ENCODE data around the gene MED13L. TPM values are rescaled to one million over a fixed set of nuclear protein-coding genes. Genes with fewer than 3 reads are reported as not detected.

The MED13L gene
- total RNA-seq, 1 donor from 2014 or later = 89.0 TPM

GRCh38 chr12:116177017-116177416 lies 100.5 kb downstream of the MED13L start:
- Mint-ChIP-seq H3K4me3 (no peak overlapping the region), H3K27ac (ENCODE audit: unreplicated experiment) (no peak overlapping the region), H3K4me1 (peaks cover 27% of the 10 kb centered on the region), H3K27me3 (ENCODE audit: low read depth) (no peaks in the 10 kb centered on the region), H3K36me3 (ENCODE audit: low read depth) (no peaks in the 10 kb centered on the region), H3K9me3 (no peaks in the 10 kb centered on the region)
- no peak for TF ChIP-seq CTCF (conservative IDR thresholded peaks at IDR 0.05)
- DNase-seq (ENCODE audit: low read depth, low spot score) = no peak

GRCh38 chr12:116174904-116175303 lies 102.6 kb downstream of the MED13L start:
- no peaks in the 10 kb centered on the region for H3K27me3 Mint-ChIP-seq (ENCODE audit: low read depth)
- no peak for TF ChIP-seq CTCF (conservative IDR thresholded peaks at IDR 0.05)
- DNase-seq (ENCODE audit: low read depth, low spot score) = no peak
- no peaks in the 10 kb centered on the region for H3K9me3 Mint-ChIP-seq
- H3K4me3 Mint-ChIP-seq = no peak overlapping the region
- peaks cover 24% of the 10 kb centered on the region for H3K4me1 Mint-ChIP-seq
- no peak overlapping the region for H3K27ac Mint-ChIP-seq (ENCODE audit: unreplicated experiment)
- no peaks in the 10 kb centered on the region for H3K36me3 Mint-ChIP-seq (ENCODE audit: low read depth)

- no peak overlapping the region for H3K27ac Mint-ChIP-seq (ENCODE audit: unreplicated experiment)
- H3K9me3 Mint-ChIP-seq = no peaks in the 10 kb centered on the region
- DNase-seq (ENCODE audit: low read depth, low spot score) = no peak
- TF ChIP-seq CTCF (conservative IDR thresholded peaks at IDR 0.05) = no peak
- H3K36me3 Mint-ChIP-seq (ENCODE audit: low read depth) = no peaks in the 10 kb centered on the region
- no peaks in the 10 kb centered on the region for H3K27me3 Mint-ChIP-seq (ENCODE audit: low read depth)
- no peak overlapping the region for H3K4me3 Mint-ChIP-seq
- peaks cover 24% of the 10 kb centered on the region for H3K4me1 Mint-ChIP-seq
Observed at GRCh38 chr12:116174006-116174405, 103.5 kb downstream of the MED13L start.

- no peaks in the 10 kb centered on the region for H3K9me3 Mint-ChIP-seq
- no peaks in the 10 kb centered on the region for H3K36me3 Mint-ChIP-seq (ENCODE audit: low read depth)
- H3K27ac Mint-ChIP-seq (ENCODE audit: unreplicated experiment) = no peak overlapping the region
- TF ChIP-seq CTCF (conservative IDR thresholded peaks at IDR 0.05) = no peak
- H3K27me3 Mint-ChIP-seq (ENCODE audit: low read depth) = no peaks in the 10 kb centered on the region
- no peak for DNase-seq (ENCODE audit: low read depth, low spot score)
- no peak overlapping the region for H3K4me3 Mint-ChIP-seq
- H3K4me1 Mint-ChIP-seq = peaks cover 24% of the 10 kb centered on the region
Observed at GRCh38 chr12:116172224-116172849, 105.2 kb downstream of the MED13L start.

- H3K27ac Mint-ChIP-seq (ENCODE audit: unreplicated experiment) = no peak overlapping the region
Observed at GRCh38 chr12:116171549-116171948, 105.9 kb downstream of the MED13L start.

More at GRCh38 chr12:116171549-116171948, 105.9 kb downstream of the MED13L start:
- no peak for DNase-seq (ENCODE audit: low read depth, low spot score)
- H3K36me3 Mint-ChIP-seq (ENCODE audit: low read depth) = no peaks in the 10 kb centered on the region
- TF ChIP-seq CTCF (conservative IDR thresholded peaks at IDR 0.05) = no peak
- H3K4me1 Mint-ChIP-seq = peaks cover 20% of the 10 kb centered on the region
- no peak overlapping the region for H3K4me3 Mint-ChIP-seq
- no peaks in the 10 kb centered on the region for H3K9me3 Mint-ChIP-seq
- no peaks in the 10 kb centered on the region for H3K27me3 Mint-ChIP-seq (ENCODE audit: low read depth)

Data from neural crest cell (in vitro differentiated cells).